ENCODE results near the gene CACNA2D4.

Gene CACNA2D4

GRCh38 chr12:1804545-1805332 lies 113.7 kb downstream of the CACNA2D4 start:
- no peaks in the 10 kb centered on the region for H3K36me3 ChIP-seq (ENCODE audit: control insufficient read depth, insufficient read depth, low read length)
- no peaks in the 10 kb centered on the region for H3K27me3 ChIP-seq (replicated peaks; ENCODE audit: control insufficient read depth, insufficient read depth, low read length)
- H3K4me3 ChIP-seq (replicated peaks; ENCODE audit: low read depth, low read length) = no peak overlapping the region
- DNase-seq (ENCODE audit: extremely low read depth, insufficient read length) = peak; percentile 75
- TF ChIP-seq CTCF (IDR thresholded peaks at IDR 0.05; ENCODE audit: insufficient read depth, low read length, poor library complexity, severe bottlenecking) = no peak

GRCh38 chr12:1803736-1804135 lies 114.7 kb downstream of the CACNA2D4 start:
- no peak for TF ChIP-seq CTCF (IDR thresholded peaks at IDR 0.05; ENCODE audit: insufficient read depth, low read length, poor library complexity, severe bottlenecking)
- DNase-seq (ENCODE audit: extremely low read depth, insufficient read length) = no peak
- Histone ChIP-seq H3K36me3 (ENCODE audit: control insufficient read depth, insufficient read depth, low read length) (no peaks in the 10 kb centered on the region), H3K4me3 (replicated peaks; ENCODE audit: low read depth, low read length) (no peak overlapping the region), H3K27me3 (replicated peaks; ENCODE audit: control insufficient read depth, insufficient read depth, low read length) (no peaks in the 10 kb centered on the region)

GRCh38 chr12:1801303-1801975 lies 117.0 kb downstream of the CACNA2D4 start:
- no peaks in the 10 kb centered on the region for H3K36me3 ChIP-seq (ENCODE audit: control insufficient read depth, insufficient read depth, low read length)
- H3K4me3 ChIP-seq (replicated peaks; ENCODE audit: low read depth, low read length) = no peak overlapping the region
- DNase-seq (ENCODE audit: extremely low read depth, insufficient read length) = no peak
- H3K27me3 ChIP-seq (replicated peaks; ENCODE audit: control insufficient read depth, insufficient read depth, low read length) = no peaks in the 10 kb centered on the region
- TF ChIP-seq CTCF (IDR thresholded peaks at IDR 0.05; ENCODE audit: insufficient read depth, low read length, poor library complexity, severe bottlenecking) = no peak

- H3K36me3 ChIP-seq (ENCODE audit: control insufficient read depth, insufficient read depth, low read length) = no peaks in the 10 kb centered on the region
- H3K4me3 ChIP-seq (replicated peaks; ENCODE audit: low read depth, low read length) = no peak overlapping the region
- DNase-seq (ENCODE audit: extremely low read depth, insufficient read length) = no peak
- TF ChIP-seq CTCF (IDR thresholded peaks at IDR 0.05; ENCODE audit: insufficient read depth, low read length, poor library complexity, severe bottlenecking) = peak; percentile 73
- no peaks in the 10 kb centered on the region for H3K27me3 ChIP-seq (replicated peaks; ENCODE audit: control insufficient read depth, insufficient read depth, low read length)
Observed at GRCh38 chr12:1800401-1801302, 117.8 kb downstream of the CACNA2D4 start.

- H3K36me3 ChIP-seq (ENCODE audit: control insufficient read depth, insufficient read depth, low read length) = no peaks in the 10 kb centered on the region
- no peak overlapping the region for H3K4me3 ChIP-seq (replicated peaks; ENCODE audit: low read depth, low read length)
- H3K27me3 ChIP-seq (replicated peaks; ENCODE audit: control insufficient read depth, insufficient read depth, low read length) = no peaks in the 10 kb centered on the region
- no peak for DNase-seq (ENCODE audit: extremely low read depth, insufficient read length)
- TF ChIP-seq CTCF (IDR thresholded peaks at IDR 0.05; ENCODE audit: insufficient read depth, low read length, poor library complexity, severe bottlenecking) = no peak
Observed at GRCh38 chr12:1799882-1800400, 118.5 kb downstream of the CACNA2D4 start.
